Testis (tissue), 3 donors: ENCODE results near the gene ESPNL. TPM values are rescaled to one million over a fixed set of nuclear protein-coding genes. Genes with fewer than 3 reads are reported as not detected.

Experiments used
- DNase-seq: peaks from one replicate; pipeline ENCODE4 v3.0.0-alpha.2; 2019
- H3K27ac ChIP-seq, 2 donors: fragments of 200-600 bp; sonication (generic); one replicate each; pipeline ENCODE4 v1.5.1; 2019
- H3K27me3 ChIP-seq: fragments of 200-600 bp; sonication (generic); one replicate; pipeline ENCODE4 v1.5.1; 2019
- H3K36me3 ChIP-seq: fragments of 200-600 bp; sonication (generic); one replicate; pipeline ENCODE4 v1.5.1; 2017; ENCODE audit warnings: low read depth; ENCODE audit errors: missing control alignments
- H3K4me1 ChIP-seq: fragments of 200-600 bp; sonication (generic); one replicate; pipeline ENCODE4 v1.5.1; 2019
- H3K4me3 ChIP-seq, 2 donors: fragments of 200-600 bp; sonication (generic); one replicate each; pipeline ENCODE4 v1.5.1; 2017 to 2019
- H3K9me3 ChIP-seq: fragments of 200-600 bp; sonication (generic); one replicate; pipeline ENCODE4 v1.5.1; 2017
- POLR2A ChIP-seq: fragments of 450-650 bp; IDR thresholded peaks from one replicate; pipeline ENCODE4 v1.6.1; 2017; ENCODE audit warnings: antibody characterized with exemption, mild to moderate bottlenecking, moderate library complexity
- WGBS, 2 donors: methylation state at CpG; one replicate each; pipeline ENCODE4 v1.1.5; 2018; 5-methylcytosine and 5-hydroxymethylcytosine counted together
- intact Hi-C: fragments of 100-400 bp; cut with DNase I; formaldehyde crosslinking; loops from one replicate; pipeline ENCODE4 v1.15.1; 2023; ENCODE audit warnings: low total_unique reads
- polyA plus RNA-seq: library from polyadenylated mRNA; stranded (reverse); fragments of 350-450 nt; fragmentation: Illumina TruSeq; extraction: RNeasy Lipid Tissue Mini Kit (QIAGEN cat#74804); gene quantifications from one replicate; pipeline ENCODE4 v1.2.3, GENCODE V29; 2014; ENCODE audit warnings: low read depth, low replicate concordance; ENCODE audit not compliant: insufficient read depth
- total RNA-seq, 2 donors: library from RNA; depleted of rRNA; stranded (reverse); fragments of >200 nt; gene quantifications; one replicate each; pipeline ENCODE4 v1.2.3, GENCODE V29; 2016
- TF ChIP-seq, protein P1 (sequence below), 3 experiments: fragments of 450-650 bp in 2 of 3; fragments of 200-600 bp in 1 of 3; sonication (generic) in 1 of 3; IDR thresholded peaks; one replicate each; pipeline ENCODE4 v1.5.1; 2016 to 2019; ENCODE audit warnings: antibody characterized with exemption in 3 of 3, mild to moderate bottlenecking in 2 of 3, moderate library complexity in 1 of 3

ESPNL gene
- total and polyA plus RNA-seq, 3 donors from 2014 or later: 2.1 to 7.5 (median 2.8) TPM

DNA sequence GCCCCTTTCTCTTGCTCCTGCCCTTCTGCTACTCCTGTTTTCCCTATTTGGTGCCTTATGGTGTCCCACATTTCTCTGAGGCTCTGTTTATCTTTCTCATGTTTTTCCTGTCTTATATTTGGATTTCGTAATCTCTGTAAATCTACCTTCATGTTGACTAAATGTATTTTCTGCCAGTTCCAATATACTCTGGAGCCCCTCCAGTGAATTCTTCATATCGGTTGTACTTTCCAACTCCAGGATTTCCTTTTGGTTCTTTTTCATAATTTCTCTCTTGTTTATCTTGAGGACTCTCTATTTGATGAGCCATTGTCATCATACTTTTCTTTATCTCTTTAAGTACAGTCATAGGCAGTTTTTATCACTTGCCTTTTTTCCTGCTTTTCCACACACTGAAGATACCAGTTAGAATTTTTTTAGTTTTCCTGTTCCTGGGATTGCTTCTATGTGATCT is 20.2 kb upstream of the ESPNL start:
- no peaks in the 10 kb centered on the region for H3K27me3 ChIP-seq
- H3K9me3 ChIP-seq: no peaks in the 10 kb centered on the region
- no peaks in the 10 kb centered on the region for H3K36me3 ChIP-seq
- H3K4me3 ChIP-seq: no peak overlapping the region
- TF ChIP-seq, protein P1, sequence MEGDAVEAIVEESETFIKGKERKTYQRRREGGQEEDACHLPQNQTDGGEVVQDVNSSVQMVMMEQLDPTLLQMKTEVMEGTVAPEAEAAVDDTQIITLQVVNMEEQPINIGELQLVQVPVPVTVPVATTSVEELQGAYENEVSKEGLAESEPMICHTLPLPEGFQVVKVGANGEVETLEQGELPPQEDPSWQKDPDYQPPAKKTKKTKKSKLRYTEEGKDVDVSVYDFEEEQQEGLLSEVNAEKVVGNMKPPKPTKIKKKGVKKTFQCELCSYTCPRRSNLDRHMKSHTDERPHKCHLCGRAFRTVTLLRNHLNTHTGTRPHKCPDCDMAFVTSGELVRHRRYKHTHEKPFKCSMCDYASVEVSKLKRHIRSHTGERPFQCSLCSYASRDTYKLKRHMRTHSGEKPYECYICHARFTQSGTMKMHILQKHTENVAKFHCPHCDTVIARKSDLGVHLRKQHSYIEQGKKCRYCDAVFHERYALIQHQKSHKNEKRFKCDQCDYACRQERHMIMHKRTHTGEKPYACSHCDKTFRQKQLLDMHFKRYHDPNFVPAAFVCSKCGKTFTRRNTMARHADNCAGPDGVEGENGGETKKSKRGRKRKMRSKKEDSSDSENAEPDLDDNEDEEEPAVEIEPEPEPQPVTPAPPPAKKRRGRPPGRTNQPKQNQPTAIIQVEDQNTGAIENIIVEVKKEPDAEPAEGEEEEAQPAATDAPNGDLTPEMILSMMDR (IDR thresholded peaks at IDR 0.05): no peak
- no peak for TF ChIP-seq POLR2A
- H3K27ac ChIP-seq: no peak overlapping the region
- DNase-seq: no peak
- intact Hi-C loops: no loop called here
- H3K4me1 ChIP-seq: no peaks in the 10 kb centered on the region
- 91 to 96% methylated on average over 2 of the region's 2 CpGs for WGBS, 2 donors

DNA sequence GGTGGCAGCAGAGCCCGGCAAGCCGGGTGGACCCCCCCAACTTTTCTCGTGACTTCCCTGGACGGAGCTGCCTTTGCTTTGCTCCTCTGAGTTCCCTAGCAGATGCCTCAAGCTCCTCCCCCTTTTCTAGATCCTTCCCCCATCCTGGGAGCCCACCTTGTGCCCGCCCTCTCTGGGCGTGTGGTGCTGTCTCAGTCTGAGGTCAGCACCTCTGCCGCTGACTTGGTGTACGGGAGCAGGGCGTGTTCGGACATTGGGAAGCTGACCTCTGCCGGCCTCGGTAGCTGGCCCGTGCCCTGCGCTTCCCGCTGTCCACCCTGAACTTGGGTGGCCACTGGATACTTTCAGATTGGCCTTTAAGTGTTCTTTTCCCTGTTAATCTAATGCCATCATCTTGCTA is 19.6 kb upstream of the ESPNL start:
- no peak overlapping the region for H3K4me3 ChIP-seq
- no peak for TF ChIP-seq POLR2A
- TF ChIP-seq, protein P1 (IDR thresholded peaks at IDR 0.05): no peak
- H3K4me1 ChIP-seq: no peaks in the 10 kb centered on the region
- 92 to 96% methylated on average over 15 of the region's 15 CpGs for WGBS, 2 donors
- H3K9me3 ChIP-seq: no peaks in the 10 kb centered on the region
- H3K36me3 ChIP-seq: no peaks in the 10 kb centered on the region
- H3K27me3 ChIP-seq: no peaks in the 10 kb centered on the region
- DNase-seq: no peak
- H3K27ac ChIP-seq: no peak overlapping the region
- intact Hi-C loops: no loop called here

DNA sequence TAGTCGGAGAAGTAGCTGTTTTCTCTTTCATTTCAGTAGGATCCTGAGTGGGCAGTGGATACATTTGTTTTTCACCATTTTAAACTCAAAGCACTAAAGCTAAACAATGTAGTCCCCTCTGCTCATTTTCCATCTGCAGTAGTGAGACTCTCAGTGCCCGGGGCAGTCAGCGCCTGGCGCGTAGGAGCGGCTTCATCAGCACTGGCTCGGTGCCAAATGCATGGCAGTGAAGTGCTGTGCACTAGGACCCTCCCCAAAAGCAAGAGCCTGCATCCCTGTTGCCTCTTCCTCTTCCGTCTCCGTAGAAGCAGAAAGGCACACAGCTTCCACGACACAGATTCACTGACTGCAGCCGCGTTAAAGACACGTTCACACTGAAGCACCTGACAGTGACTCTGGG is 19.0 kb upstream of the ESPNL start:
- 81 to 88% methylated on average over 13 of the region's 13 CpGs for WGBS, 2 donors
- Histone ChIP-seq H3K27me3 (no peaks in the 10 kb centered on the region), H3K4me1 (no peaks in the 10 kb centered on the region), H3K9me3 (no peaks in the 10 kb centered on the region), H3K27ac (no peak overlapping the region), H3K4me3 (no peak overlapping the region), H3K36me3 (no peaks in the 10 kb centered on the region)
- TF ChIP-seq, protein P1 (IDR thresholded peaks at IDR 0.05): no peak
- TF ChIP-seq POLR2A: no peak
- intact Hi-C loops: no loop called here
- DNase-seq: no peak

DNA sequence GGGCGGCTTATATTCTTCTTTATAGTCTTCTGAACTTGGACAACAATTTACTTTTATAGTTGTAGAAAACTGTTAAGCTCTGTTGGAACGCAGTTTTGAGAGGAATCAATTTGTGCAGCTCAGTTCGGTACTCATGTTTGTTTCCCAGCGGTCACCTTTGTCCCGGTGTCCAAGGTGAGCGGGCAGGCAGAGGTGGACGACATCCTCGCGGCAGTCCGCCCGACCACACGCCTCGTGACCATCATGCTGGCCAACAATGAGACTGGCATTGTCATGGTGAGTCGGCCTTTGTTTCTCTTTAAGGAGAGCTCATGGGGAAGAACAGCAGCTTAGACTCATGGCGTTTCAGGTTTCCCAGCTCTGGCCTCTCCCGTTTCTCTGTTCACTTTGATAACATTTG is 18.6 kb upstream of the ESPNL start:
- no peak for DNase-seq
- Histone ChIP-seq H3K36me3 (no peaks in the 10 kb centered on the region), H3K27ac (no peak overlapping the region), H3K4me1 (no peaks in the 10 kb centered on the region), H3K9me3 (no peaks in the 10 kb centered on the region), H3K4me3 (no peak overlapping the region), H3K27me3 (no peaks in the 10 kb centered on the region)
- intact Hi-C loops: no loop called here
- WGBS, 2 donors: 95 to 96% methylated on average over 16 of the region's 16 CpGs
- TF ChIP-seq, protein P1 (IDR thresholded peaks at IDR 0.05): no peak
- TF ChIP-seq POLR2A: no peak

DNA sequence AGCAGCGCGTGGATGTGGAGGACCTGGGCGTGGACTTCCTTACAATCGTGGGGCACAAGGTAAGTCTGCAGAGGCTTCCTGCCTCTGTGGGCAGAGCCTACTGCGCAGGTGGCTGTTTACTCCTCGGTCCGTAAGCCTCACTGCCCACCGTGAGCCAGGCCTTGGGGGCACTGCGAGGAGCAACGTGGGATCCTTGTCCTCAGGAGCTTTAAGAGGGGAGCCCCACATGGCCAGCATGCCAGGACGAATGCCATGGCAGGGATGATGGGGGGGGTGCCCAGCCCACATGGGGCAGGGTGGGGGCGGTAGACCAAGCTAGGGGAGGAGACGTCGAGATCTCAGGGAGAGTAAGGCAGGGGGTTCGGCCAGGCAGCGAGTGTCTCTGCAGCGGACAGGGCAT is 18.0 kb upstream of the ESPNL start:
- no peak for TF ChIP-seq POLR2A
- TF ChIP-seq, protein P1 (IDR thresholded peaks at IDR 0.05): no peak
- H3K4me1 ChIP-seq: no peaks in the 10 kb centered on the region
- H3K4me3 ChIP-seq: no peak overlapping the region
- H3K27ac ChIP-seq: no peak overlapping the region
- intact Hi-C loops: no loop called here
- no peaks in the 10 kb centered on the region for H3K27me3 ChIP-seq
- no peaks in the 10 kb centered on the region for H3K36me3 ChIP-seq
- H3K9me3 ChIP-seq: no peaks in the 10 kb centered on the region
- no peak for DNase-seq
- 95 to 96% methylated on average over 16 to 17 of the region's 17 CpGs for WGBS, 2 donors
